ENCODE measurements around the gene RDH5.

Gene RDH5

GRCh38 chr12:55727643-55728185, 7.5 kb downstream of the RDH5 start:
- in situ Hi-C loops (cut with MboI; ENCODE audit: low sequenced_read_pairs) = no loop called here

- in situ Hi-C loops (cut with MboI; ENCODE audit: low sequenced_read_pairs) = no loop called here
These were observed 8.2 kb downstream of the RDH5 start for GRCh38 chr12:55728186-55728938.

- in situ Hi-C loops (cut with MboI; ENCODE audit: low sequenced_read_pairs) = no loop called here
These were observed 9.0 kb downstream of the RDH5 start, which contains the start of gene CD63 for GRCh38 chr12:55728939-55729818. CD63 (minus strand) TSS chr12:55729009; CDS start chr12:55728341, 668 bp downstream.

GRCh38 chr12:55729819-55730818, 9.9 kb downstream of the RDH5 start:
- in situ Hi-C loops (cut with MboI; ENCODE audit: low sequenced_read_pairs) = loop anchor here (10.0 kb wide), 1 partner anchor 305 kb away; no protein-coding TSS in a partner anchor

GRCh38 chr12:55732288-55732687, 12.1 kb downstream of the RDH5 start:
- in situ Hi-C loops (cut with MboI; ENCODE audit: low sequenced_read_pairs) = loop anchor here (10.0 kb wide), 1 partner anchor 303 kb away; no protein-coding TSS in a partner anchor

- in situ Hi-C loops (cut with MboI; ENCODE audit: low sequenced_read_pairs) = loop anchor here (10.0 kb wide), 1 partner anchor 302 kb away; no protein-coding TSS in a partner anchor
These were observed 12.9 kb downstream of the RDH5 start for GRCh38 chr12:55733021-55733555.

GRCh38 chr12:55733858-55734257, 13.7 kb downstream of the RDH5 start:
- in situ Hi-C loops (cut with MboI; ENCODE audit: low sequenced_read_pairs) = loop anchor here (10.0 kb wide), 1 partner anchor 301 kb away; no protein-coding TSS in a partner anchor

- in situ Hi-C loops (cut with MboI; ENCODE audit: low sequenced_read_pairs) = loop anchor here (10.0 kb wide), 1 partner anchor 300 kb away; no protein-coding TSS in a partner anchor
These were observed 14.4 kb downstream of the RDH5 start for GRCh38 chr12:55734595-55734994.

- in situ Hi-C loops (cut with MboI; ENCODE audit: low sequenced_read_pairs) = loop anchor here (10.0 kb wide), 1 partner anchor 299 kb away; no protein-coding TSS in a partner anchor
These were observed 15.9 kb downstream of the RDH5 start for GRCh38 chr12:55736076-55736475.

GRCh38 chr12:55736780-55737580, 16.8 kb downstream of the RDH5 start:
- in situ Hi-C loops (cut with MboI; ENCODE audit: low sequenced_read_pairs) = loop anchor here (10.0 kb wide), 1 partner anchor 298 kb away; no protein-coding TSS in a partner anchor

GRCh38 chr12:55737581-55738122, 17.5 kb downstream of the RDH5 start:
- in situ Hi-C loops (cut with MboI; ENCODE audit: low sequenced_read_pairs) = loop anchor here (10.0 kb wide), 1 partner anchor 297 kb away; no protein-coding TSS in a partner anchor

- in situ Hi-C loops (cut with MboI; ENCODE audit: low sequenced_read_pairs) = loop anchor here (10.0 kb wide), 1 partner anchor 296 kb away; no protein-coding TSS in a partner anchor
These were observed 18.2 kb downstream of the RDH5 start for GRCh38 chr12:55738123-55739024.

GRCh38 chr12:55739025-55739378, 18.8 kb downstream of the RDH5 start:
- in situ Hi-C loops (cut with MboI; ENCODE audit: low sequenced_read_pairs) = loop anchor here (10.0 kb wide), 1 partner anchor 296 kb away; no protein-coding TSS in a partner anchor

GRCh38 chr12:55741931-55742680, 21.9 kb downstream of the RDH5 start:
- in situ Hi-C loops (cut with MboI; ENCODE audit: low sequenced_read_pairs) = no loop called here

GRCh38 chr12:55742719-55743405, 22.7 kb downstream of the RDH5 start, which contains the start of gene GDF11:
GDF11 (plus strand) TSS chr12:55743122; CDS start chr12:55743317, 195 bp downstream.
- in situ Hi-C loops (cut with MboI; ENCODE audit: low sequenced_read_pairs) = no loop called here
